ENCODE measurements around the gene SETD7. TPM values are rescaled to one million over a fixed set of nuclear protein-coding genes. Genes with fewer than 3 reads are reported as not detected.
A peak's percentile ranks its signal among the peaks of the same experiment; 100 is the strongest.

The SETD7 gene
- total RNA-seq, 6 experiments from 2014 or later: 31.6 to 53.7 (median 45.4) TPM

DNA sequence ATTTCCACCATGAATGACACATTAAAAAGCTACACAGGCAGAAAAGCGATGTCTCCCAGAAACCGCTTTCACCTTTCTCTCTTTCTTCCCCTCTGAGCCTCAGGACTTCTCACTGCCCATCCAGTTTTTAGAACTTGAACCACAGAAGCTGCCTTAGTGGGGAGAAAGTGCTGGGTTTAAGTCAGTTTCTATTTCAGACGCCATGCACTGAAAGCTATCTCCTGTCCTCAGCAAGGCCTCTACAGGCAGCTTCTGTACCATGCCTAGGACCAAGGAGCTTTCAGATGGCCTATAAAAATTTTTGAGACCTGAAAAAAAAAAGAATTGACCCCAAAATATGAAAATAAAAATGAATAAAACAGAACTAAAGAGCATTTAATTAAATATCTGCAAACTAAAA is 67.6 kb downstream of the SETD7 start:
- H3K36me3 ChIP-seq: no peaks in the 10 kb centered on the region
- H3K27ac ChIP-seq: no peak overlapping the region
- no peaks in the 10 kb centered on the region for H3K4me1 ChIP-seq
- TF ChIP-seq POLR2A (IDR thresholded peaks at IDR 0.05): no peak
- TF ChIP-seq, protein P1, sequence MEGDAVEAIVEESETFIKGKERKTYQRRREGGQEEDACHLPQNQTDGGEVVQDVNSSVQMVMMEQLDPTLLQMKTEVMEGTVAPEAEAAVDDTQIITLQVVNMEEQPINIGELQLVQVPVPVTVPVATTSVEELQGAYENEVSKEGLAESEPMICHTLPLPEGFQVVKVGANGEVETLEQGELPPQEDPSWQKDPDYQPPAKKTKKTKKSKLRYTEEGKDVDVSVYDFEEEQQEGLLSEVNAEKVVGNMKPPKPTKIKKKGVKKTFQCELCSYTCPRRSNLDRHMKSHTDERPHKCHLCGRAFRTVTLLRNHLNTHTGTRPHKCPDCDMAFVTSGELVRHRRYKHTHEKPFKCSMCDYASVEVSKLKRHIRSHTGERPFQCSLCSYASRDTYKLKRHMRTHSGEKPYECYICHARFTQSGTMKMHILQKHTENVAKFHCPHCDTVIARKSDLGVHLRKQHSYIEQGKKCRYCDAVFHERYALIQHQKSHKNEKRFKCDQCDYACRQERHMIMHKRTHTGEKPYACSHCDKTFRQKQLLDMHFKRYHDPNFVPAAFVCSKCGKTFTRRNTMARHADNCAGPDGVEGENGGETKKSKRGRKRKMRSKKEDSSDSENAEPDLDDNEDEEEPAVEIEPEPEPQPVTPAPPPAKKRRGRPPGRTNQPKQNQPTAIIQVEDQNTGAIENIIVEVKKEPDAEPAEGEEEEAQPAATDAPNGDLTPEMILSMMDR (IDR thresholded peaks at IDR 0.05): no peak
- DNase-seq (no peak), ATAC-seq (no peak)
- no peaks in the 10 kb centered on the region for H3K9me3 ChIP-seq
- H3K27me3 ChIP-seq: no peaks in the 10 kb centered on the region
- intact Hi-C loops (cut with DNase I): no loop called here
- WGBS (ENCODE audit: insufficient coverage, low coverage, low lambda C conversion rate, missing lambda C conversion rate): 91% methylated on average over 3 of the region's 3 CpGs
- no peak overlapping the region for H3K4me3 ChIP-seq

DNA sequence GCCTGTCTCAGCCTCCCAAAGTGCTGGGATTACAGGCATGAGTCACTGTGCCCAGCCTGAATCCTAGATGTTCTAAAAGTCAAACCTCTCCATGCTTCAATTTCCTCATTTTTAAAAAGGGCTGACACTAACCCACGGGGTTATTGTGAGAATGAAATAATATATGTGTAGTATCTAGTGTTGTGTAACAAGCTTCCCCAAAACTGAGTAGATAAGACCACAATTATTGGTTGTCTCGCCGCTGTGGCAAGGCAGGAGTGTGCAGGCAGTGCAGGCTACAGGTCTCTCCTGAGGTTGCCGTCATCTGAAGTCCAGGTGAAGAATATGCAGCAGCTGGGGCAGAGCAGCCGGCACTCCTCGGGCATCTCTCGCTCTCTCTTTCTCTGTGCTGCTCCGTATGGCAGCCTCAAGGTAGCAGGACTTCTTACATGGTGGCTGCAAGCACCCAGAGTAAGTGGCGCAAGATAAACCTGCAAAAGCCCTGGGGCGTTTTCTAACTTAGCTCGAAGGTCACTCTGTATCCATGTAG is 71.2 kb downstream of the SETD7 start:
- Histone ChIP-seq H3K36me3 (no peaks in the 10 kb centered on the region), H3K27me3 (no peaks in the 10 kb centered on the region), H3K9me3 (no peaks in the 10 kb centered on the region), H3K27ac (no peak overlapping the region), H3K4me1 (peaks cover 0 to 7% (median 0%) of the 10 kb centered on the region in 4 donors), H3K4me3 (no peak overlapping the region)
- TF ChIP-seq, protein P1 (IDR thresholded peaks at IDR 0.05): no peak
- TF ChIP-seq POLR2A (IDR thresholded peaks at IDR 0.05): no peak
- WGBS (ENCODE audit: insufficient coverage, low coverage, low lambda C conversion rate, missing lambda C conversion rate): 63% methylated on average over 6 of the region's 11 CpGs
- no peak for DNase-seq
- intact Hi-C loops (cut with DNase I): no loop called here
- ATAC-seq: peak in 1 of 4 donors; percentile 47

DNA sequence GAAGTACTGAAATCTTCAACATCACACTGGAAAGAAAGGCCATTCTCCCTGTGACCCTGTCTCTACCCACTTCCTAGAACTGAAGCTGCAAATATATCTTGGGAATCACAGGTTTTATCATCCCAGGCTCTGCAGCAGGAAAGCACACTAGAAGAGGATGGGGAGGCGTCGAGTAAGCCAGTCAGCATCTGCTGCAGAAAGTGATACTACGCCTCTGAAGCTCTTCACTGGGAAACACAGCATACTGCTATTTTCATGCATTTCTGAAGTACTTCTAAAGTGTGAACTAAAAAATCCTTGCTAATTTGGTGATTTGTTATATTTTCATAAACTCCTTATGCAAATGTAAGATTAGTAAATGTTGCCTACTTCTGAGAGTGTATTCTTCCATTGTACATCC is 73.0 kb downstream of the SETD7 start:
- TF ChIP-seq, protein P1 (IDR thresholded peaks at IDR 0.05): no peak
- no peak for TF ChIP-seq POLR2A (IDR thresholded peaks at IDR 0.05)
- Histone ChIP-seq H3K4me3 (no peak overlapping the region), H3K36me3 (no peaks in the 10 kb centered on the region), H3K9me3 (no peaks in the 10 kb centered on the region), H3K4me1 (peaks cover 0 to 7% (median 0%) of the 10 kb centered on the region in 4 donors), H3K27me3 (no peaks in the 10 kb centered on the region), H3K27ac (no peak overlapping the region)
- DNase-seq (no peak), ATAC-seq (no peak)
- 90% methylated on average over 2 of the region's 3 CpGs for WGBS (ENCODE audit: insufficient coverage, low coverage, low lambda C conversion rate, missing lambda C conversion rate)
- intact Hi-C loops (cut with DNase I): no loop called here

DNA sequence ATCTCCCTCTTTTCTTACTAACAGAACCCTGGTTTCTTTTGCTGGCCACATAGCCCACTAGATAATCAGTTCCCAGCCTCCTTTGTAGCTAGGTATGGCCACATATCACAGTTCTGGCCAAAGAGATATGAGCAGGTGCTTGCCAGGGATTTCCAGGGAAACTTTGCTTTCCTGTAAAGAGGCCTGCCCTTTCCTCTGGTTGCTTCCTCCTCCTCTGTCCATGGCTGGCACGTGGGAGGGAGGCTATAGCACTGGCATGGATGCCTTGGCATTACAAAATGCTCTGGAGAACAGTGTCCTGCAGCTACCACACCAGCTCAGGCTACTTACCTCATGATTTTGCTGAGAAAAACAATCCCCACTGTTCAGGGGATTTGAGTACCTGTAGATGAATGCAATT is 74.6 kb downstream of the SETD7 start:
- H3K4me1 ChIP-seq: peaks cover 0 to 21% (median 6%) of the 10 kb centered on the region in 4 donors
- H3K4me3 ChIP-seq: no peak overlapping the region
- intact Hi-C loops (cut with DNase I): no loop called here
- H3K27ac ChIP-seq: no peak overlapping the region
- no peaks in the 10 kb centered on the region for H3K36me3 ChIP-seq
- DNase-seq (peak; percentile 67 to 69 (median 67)), ATAC-seq (peak; percentile 77 to 88 (median 84))
- 7% methylated on average over 1 of the region's 1 CpG for WGBS (ENCODE audit: insufficient coverage, low coverage, low lambda C conversion rate, missing lambda C conversion rate)
- H3K9me3 ChIP-seq: no peaks in the 10 kb centered on the region
- TF ChIP-seq, protein P1 (IDR thresholded peaks at IDR 0.05): no peak
- no peak for TF ChIP-seq POLR2A (IDR thresholded peaks at IDR 0.05)
- no peaks in the 10 kb centered on the region for H3K27me3 ChIP-seq
